ENCODE results near the gene CHAT. TPM values are rescaled to one million over a fixed set of nuclear protein-coding genes. Genes with fewer than 3 reads are reported as not detected.

CHAT gene
- total RNA-seq, 1 experiment from 2014 or later, result not detected

GRCh38 chr10:49629431-49629881 is 15.6 kb downstream of the CHAT start:
- H2AFZ ChIP-seq (ENCODE audit: low read depth, low read length, poor library complexity, severe bottlenecking), result no peak overlapping the region
- TF ChIP-seq POLR2AphosphoS5 (IDR thresholded peaks at IDR 0.05; ENCODE audit: low read depth, low read length), result no peak
- TF ChIP-seq EZH2phosphoT487 (IDR thresholded peaks at IDR 0.05; ENCODE audit: borderline replicate concordance), result no peak
- TF ChIP-seq SIN3A (IDR thresholded peaks at IDR 0.05; ENCODE audit: low read depth), result no peak
- TF ChIP-seq RAD21 (IDR thresholded peaks at IDR 0.05; ENCODE audit: low read depth), result no peak
- no peak for TF ChIP-seq FOSL1 (IDR thresholded peaks at IDR 0.05; ENCODE audit: low read depth)
- TF ChIP-seq ZNF274 (IDR thresholded peaks at IDR 0.05; ENCODE audit: low read depth, low read length), result no peak
- H3K4me2 ChIP-seq (ENCODE audit: low read length), result no peak overlapping the region
- DNase-seq (ENCODE audit: low read depth, low spot score), result no peak
- ATAC-seq, result no peak
- no TSS peak for BruUV-seq (replicated peaks)
- H3K36me3 ChIP-seq (ENCODE audit: control insufficient read depth in 1 of 2, insufficient read depth in 2 of 2, low read length in 2 of 2), result no peaks in the 10 kb centered on the region
- H3K9me3 ChIP-seq (ENCODE audit: control insufficient read depth in 1 of 2, insufficient read depth in 1 of 2, low read depth in 1 of 2, low read length in 2 of 2), result no peaks in the 10 kb centered on the region
- H3K9ac ChIP-seq (ENCODE audit: low read length), result no peak overlapping the region
- no peak overlapping the region for H3K4me3 ChIP-seq (replicated peaks in 1 of 2; ENCODE audit: low read depth in 1 of 2, low read length in 2 of 2)
- no peaks in the 10 kb centered on the region for H3K79me2 ChIP-seq (ENCODE audit: insufficient read depth, low read length)
- no peaks in the 10 kb centered on the region for H3K9me2 ChIP-seq (ENCODE audit: insufficient read depth)
- H3K4me1 ChIP-seq (ENCODE audit: control insufficient read depth in 1 of 2, insufficient read depth in 2 of 2, low read length in 2 of 2), result peaks cover 0 to 4% of the 10 kb centered on the region in 2 experiments; a peak in 1 of 4 replicates
- RAD21 ChIA-PET (ENCODE audit: low non-redundant PET in 1 of 2, low total read pairs in 2 of 2, uncharacterized antibody in 2 of 2, unreplicated experiment in 2 of 2), result no interaction called here
- no peaks in the 10 kb centered on the region for H4K20me1 ChIP-seq (ENCODE audit: insufficient read depth)
- CTCF ChIA-PET, result no interaction called here
- H3K27me3 ChIP-seq (ENCODE audit: insufficient read depth, low read length), result no peaks in the 10 kb centered on the region
- POLR2A ChIA-PET, result no interaction called here
- intact Hi-C loops (cut with micrococcal nuclease), result no loop called here
- H3K27ac ChIP-seq (ENCODE audit: low read depth, low read length), result no peak overlapping the region

GRCh38 chr10:49631975-49632374 is 18.1 kb downstream of the CHAT start:
- BruUV-seq (replicated peaks), result no TSS peak

More at GRCh38 chr10:49631975-49632374, 18.1 kb downstream of the CHAT start:
- H3K36me3 ChIP-seq (ENCODE audit: control insufficient read depth in 1 of 2, insufficient read depth in 2 of 2, low read length in 2 of 2), result no peaks in the 10 kb centered on the region
- no peak overlapping the region for H3K4me2 ChIP-seq (ENCODE audit: low read length)
- H4K20me1 ChIP-seq (ENCODE audit: insufficient read depth), result no peaks in the 10 kb centered on the region
- peaks cover 7% of the 10 kb centered on the region; the same call in 1 of the 2 replicates for H3K27me3 ChIP-seq (ENCODE audit: insufficient read depth, low read length)
- CTCF ChIA-PET, result no interaction called here
- peaks cover 0 to 4% of the 10 kb centered on the region in 2 experiments; a peak in 1 of 4 replicates for H3K4me1 ChIP-seq (ENCODE audit: control insufficient read depth in 1 of 2, insufficient read depth in 2 of 2, low read length in 2 of 2)
- H3K9ac ChIP-seq (ENCODE audit: low read length), result no peak overlapping the region
- DNase-seq (ENCODE audit: low read depth, low spot score) (no peak), ATAC-seq (no peak)
- H3K4me3 ChIP-seq (replicated peaks in 1 of 2; ENCODE audit: low read depth in 1 of 2, low read length in 2 of 2), result no peak overlapping the region
- no peaks in the 10 kb centered on the region for H3K9me3 ChIP-seq (ENCODE audit: control insufficient read depth in 1 of 2, insufficient read depth in 1 of 2, low read depth in 1 of 2, low read length in 2 of 2)
- H3K27ac ChIP-seq (ENCODE audit: low read depth, low read length), result no peak overlapping the region
- H2AFZ ChIP-seq (ENCODE audit: low read depth, low read length, poor library complexity, severe bottlenecking), result no peak overlapping the region
- H3K9me2 ChIP-seq (ENCODE audit: insufficient read depth), result no peaks in the 10 kb centered on the region
- POLR2A ChIA-PET, result no interaction called here
- RAD21 ChIA-PET (ENCODE audit: low non-redundant PET in 1 of 2, low total read pairs in 2 of 2, uncharacterized antibody in 2 of 2, unreplicated experiment in 2 of 2), result no interaction called here
- H3K79me2 ChIP-seq (ENCODE audit: insufficient read depth, low read length), result no peaks in the 10 kb centered on the region
- TF ChIP-seq TCF7L2 (IDR thresholded peaks at IDR 0.05; ENCODE audit: borderline replicate concordance, extremely low read depth, insufficient read depth, insufficient read length) (no peak), EGR1 (IDR thresholded peaks at IDR 0.05; ENCODE audit: low read depth) (no peak), POLR2A (IDR thresholded peaks at IDR 0.05; ENCODE audit: borderline replicate concordance, extremely low read depth, insufficient read depth, insufficient read length) (no peak), POLR2AphosphoS5 (IDR thresholded peaks at IDR 0.05; ENCODE audit: low read depth, low read length) (no peak), YY1 (IDR thresholded peaks at IDR 0.05; ENCODE audit: extremely low read depth, insufficient replicate concordance, low read depth, low read length) (no peak), EZH2 (IDR thresholded peaks at IDR 0.05) (no peak), SIN3A (IDR thresholded peaks at IDR 0.05; ENCODE audit: low read depth) (no peak), JUND (IDR thresholded peaks at IDR 0.05) (no peak), ELF1 (IDR thresholded peaks at IDR 0.05; ENCODE audit: borderline replicate concordance, low read depth) (no peak), REST (IDR thresholded peaks at IDR 0.05; ENCODE audit: low read depth) (no peak), ATF3 (IDR thresholded peaks at IDR 0.05) (no peak), SP1 (IDR thresholded peaks at IDR 0.05; ENCODE audit: low read depth) (no peak), FOSL1 (IDR thresholded peaks at IDR 0.05; ENCODE audit: low read depth) (no peak)
- intact Hi-C loops (cut with micrococcal nuclease), result no loop called here

Measured in HCT116 (cell line).